Heart left ventricle (tissue), 13 donors: ENCODE results near the gene ZDHHC18.

Experiments used
- POLR2A ChIP-seq, 2 donors: fragments of 450-650 bp; IDR thresholded peaks; one replicate each; pipeline ENCODE4 v1.6.1; 2017; ENCODE audit warnings: antibody characterized with exemption in 2 of 2, mild to moderate bottlenecking in 2 of 2, moderate library complexity in 2 of 2
- TF ChIP-seq, protein P1 (sequence below), 12 donors: fragments of 200-600 bp; sonication (generic) in 4 of 12; IDR thresholded peaks; one replicate each; pipeline versions ENCODE4 v1.5.0 to v1.8.0; 2018 to 2022; ENCODE audit warnings: antibody characterized with exemption in 12 of 12, mild to moderate bottlenecking in 5 of 12
- donor health status: ischemic (EF 13 %, LVEDD 7.1; RV severe dilation, severe dysfunction).
- donor health status: DM: no; HTN: yes; CAD: no.
- donor health status: DM: no; HTN: no; CAD: no.
- donor health status: ischemic (EF 25% LVEDD 6.9; RV normal size, moderate dysfunction).
- donor health status: ischemic (EF 25% LVEDD 5.7; RV mildly dilated, moderate dysfunction).
- donor health status: ischemic (EF 35%, LVEDD 5.7; RV mildly dilated, moderate dysfunction).
- donor health status: nonischemic (EF 11% LVEDD 7.7; RV severe dilation, severe dysfunction).
- donor health status: DM: yes; HTN: yes; CAD: no.
- donor health status: PGD.
- donor health status: ischemic (EF 29% LVEDD 5.4; RV normal size, mild dysfunction).
- donor health status: nonischemic (EF 23%, LVEDD 6.1; RV moderate dilation, normal function).

DNA sequence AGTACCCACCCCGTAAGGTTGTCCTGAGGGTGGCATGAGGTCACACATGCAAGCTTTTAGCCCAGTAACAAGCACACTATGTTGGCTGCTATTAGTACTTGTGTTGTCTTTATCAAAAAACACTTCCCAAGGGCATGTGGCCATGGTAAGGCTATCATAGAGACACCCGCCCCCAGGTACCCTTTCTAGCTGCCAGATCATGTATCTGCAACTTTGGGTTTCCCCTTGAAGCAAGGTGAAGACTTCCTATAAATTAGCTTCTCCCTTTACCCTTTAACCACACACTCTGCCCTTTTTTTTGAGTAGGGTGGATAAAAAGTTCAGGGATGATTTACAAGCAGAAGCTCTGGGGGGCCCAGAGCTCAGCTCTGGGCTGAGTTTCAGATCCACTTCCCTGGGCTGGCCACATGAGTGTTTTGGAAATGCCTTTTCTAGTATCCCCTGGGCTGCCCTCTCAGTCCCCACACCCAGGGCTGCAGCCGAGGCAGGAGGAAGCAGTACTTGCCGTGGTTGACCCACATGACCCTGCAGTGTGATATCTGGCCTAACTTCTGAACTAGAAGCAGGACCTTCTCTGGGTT lies 2.0 kb downstream of the ZDHHC18 start:
- TF ChIP-seq, protein P1, sequence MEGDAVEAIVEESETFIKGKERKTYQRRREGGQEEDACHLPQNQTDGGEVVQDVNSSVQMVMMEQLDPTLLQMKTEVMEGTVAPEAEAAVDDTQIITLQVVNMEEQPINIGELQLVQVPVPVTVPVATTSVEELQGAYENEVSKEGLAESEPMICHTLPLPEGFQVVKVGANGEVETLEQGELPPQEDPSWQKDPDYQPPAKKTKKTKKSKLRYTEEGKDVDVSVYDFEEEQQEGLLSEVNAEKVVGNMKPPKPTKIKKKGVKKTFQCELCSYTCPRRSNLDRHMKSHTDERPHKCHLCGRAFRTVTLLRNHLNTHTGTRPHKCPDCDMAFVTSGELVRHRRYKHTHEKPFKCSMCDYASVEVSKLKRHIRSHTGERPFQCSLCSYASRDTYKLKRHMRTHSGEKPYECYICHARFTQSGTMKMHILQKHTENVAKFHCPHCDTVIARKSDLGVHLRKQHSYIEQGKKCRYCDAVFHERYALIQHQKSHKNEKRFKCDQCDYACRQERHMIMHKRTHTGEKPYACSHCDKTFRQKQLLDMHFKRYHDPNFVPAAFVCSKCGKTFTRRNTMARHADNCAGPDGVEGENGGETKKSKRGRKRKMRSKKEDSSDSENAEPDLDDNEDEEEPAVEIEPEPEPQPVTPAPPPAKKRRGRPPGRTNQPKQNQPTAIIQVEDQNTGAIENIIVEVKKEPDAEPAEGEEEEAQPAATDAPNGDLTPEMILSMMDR (IDR thresholded peaks at IDR 0.05), result no peak
- no peak for TF ChIP-seq POLR2A (IDR thresholded peaks at IDR 0.05)
